Neuron (in vitro differentiated cells): ENCODE measurements around the gene BLID.

Experiments used
- H2AFZ ChIP-seq: one replicate; pipeline ENCODE4 v1.6.1; 2013; ENCODE audit warnings: low read depth, mild to moderate bottlenecking, inconsistent platforms, low read length, moderate library complexity
- H3K27me3 ChIP-seq: one replicate; pipeline ENCODE4 v1.6.1; 2013; ENCODE audit warnings: low read length; ENCODE audit not compliant: insufficient read depth
- H3K36me3 ChIP-seq: one replicate; pipeline ENCODE4 v1.6.1; 2013; ENCODE audit warnings: low read length; ENCODE audit not compliant: insufficient read depth
- H3K4me1 ChIP-seq: one replicate; pipeline ENCODE4 v1.6.1; 2013; ENCODE audit warnings: low read length; ENCODE audit not compliant: insufficient read depth
- H3K4me3 ChIP-seq: 2 replicates; pipeline ENCODE4 v1.5.1; 2013; ENCODE audit warnings: mild to moderate bottlenecking, low read length, moderate library complexity
- H3K9me3 ChIP-seq: one replicate; pipeline ENCODE4 v1.6.1; 2013; ENCODE audit warnings: low read length

The BLID gene

DNA sequence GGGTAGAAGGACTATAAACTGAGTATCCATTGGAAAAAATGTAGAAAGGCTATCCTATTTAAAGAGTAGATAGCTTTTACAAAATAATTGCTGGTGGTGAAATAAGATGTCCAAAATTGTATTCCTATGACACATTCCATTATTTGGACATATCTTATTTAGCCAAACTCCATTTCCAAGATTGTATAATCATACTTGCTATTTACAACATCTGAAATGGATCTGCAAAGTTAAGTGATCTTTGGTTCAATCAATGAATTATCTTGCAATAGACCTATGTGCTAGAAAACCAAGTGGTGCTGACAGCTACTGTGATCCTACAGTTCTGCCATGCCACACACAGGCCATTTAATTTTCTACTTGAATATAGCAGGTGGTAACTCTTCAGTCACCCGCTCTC lies 11.0 kb upstream of the BLID start:
- no peaks in the 10 kb centered on the region for H3K36me3 ChIP-seq
- H3K27me3 ChIP-seq = no peaks in the 10 kb centered on the region
- H2AFZ ChIP-seq = no peak overlapping the region
- H3K9me3 ChIP-seq = no peaks in the 10 kb centered on the region
- peaks cover 9% of the 10 kb centered on the region for H3K4me1 ChIP-seq
- H3K4me3 ChIP-seq = no peak overlapping the region

DNA sequence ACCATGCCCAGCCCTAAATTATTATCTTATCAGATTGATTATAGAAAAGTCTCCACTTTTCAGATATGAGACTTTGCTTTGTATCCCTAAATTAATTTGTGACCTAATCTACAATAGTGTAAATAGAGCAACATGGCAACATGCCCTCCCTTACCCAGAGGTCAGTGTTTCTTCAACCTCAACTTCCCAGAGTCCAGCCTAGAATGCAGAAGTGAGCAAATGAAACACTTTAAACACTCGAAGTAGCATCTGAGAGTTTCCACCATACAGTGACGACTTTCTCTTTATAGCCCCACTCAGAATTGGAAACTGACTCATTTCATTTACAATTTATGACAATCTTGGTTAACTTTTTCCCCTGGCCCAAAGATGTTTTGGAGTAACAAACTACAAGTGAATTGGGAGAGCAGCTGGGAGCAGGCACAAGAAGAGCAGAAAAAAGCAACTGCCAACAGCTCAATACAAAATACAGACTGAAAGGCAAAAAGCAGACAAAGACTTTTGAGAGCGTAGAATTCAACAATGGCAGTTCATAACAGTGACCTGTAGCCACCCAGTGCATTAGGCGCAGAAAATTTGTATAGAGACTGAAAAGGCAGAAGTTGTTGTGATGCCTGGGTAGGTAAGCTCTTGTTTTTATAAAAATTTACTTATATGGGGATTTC lies 10.1 kb upstream of the BLID start:
- H2AFZ ChIP-seq = no peak overlapping the region
- no peaks in the 10 kb centered on the region for H3K36me3 ChIP-seq
- H3K9me3 ChIP-seq = no peaks in the 10 kb centered on the region
- no peaks in the 10 kb centered on the region for H3K27me3 ChIP-seq
- peaks cover 9% of the 10 kb centered on the region for H3K4me1 ChIP-seq
- no peak overlapping the region for H3K4me3 ChIP-seq

DNA sequence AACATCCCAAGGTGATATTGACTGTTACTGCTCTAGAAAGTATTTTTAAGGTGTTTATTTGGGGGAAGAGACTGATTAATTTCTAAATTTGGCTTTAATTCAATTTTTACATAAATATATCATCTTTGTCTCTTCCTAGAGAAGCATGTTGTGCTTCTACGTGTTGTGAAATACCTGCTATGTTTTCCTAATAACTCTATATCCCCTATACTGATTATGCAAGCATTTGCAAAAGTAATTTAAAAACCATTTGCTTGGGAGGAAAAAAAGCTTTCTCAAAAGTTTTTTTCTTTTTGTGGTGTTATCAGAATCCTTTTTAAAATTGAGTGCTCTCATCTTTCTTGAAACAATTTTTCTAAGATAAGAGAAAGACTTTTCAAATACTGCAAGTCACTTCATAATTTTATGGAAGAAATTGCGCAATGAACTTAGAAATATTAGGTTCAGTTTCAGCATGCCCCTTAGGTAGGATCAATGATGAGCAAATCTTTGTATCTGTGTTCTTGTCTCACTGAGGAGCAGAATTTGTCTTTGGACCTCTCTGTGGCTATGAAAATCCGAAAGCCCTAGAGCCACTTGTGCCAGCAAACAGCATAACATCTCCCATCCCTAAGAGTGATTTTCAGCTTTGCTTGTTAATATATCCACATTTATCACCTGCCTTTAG lies 7.4 kb upstream of the BLID start:
- H3K27me3 ChIP-seq = no peaks in the 10 kb centered on the region
- H3K9me3 ChIP-seq = no peaks in the 10 kb centered on the region
- H2AFZ ChIP-seq = no peak overlapping the region
- H3K4me1 ChIP-seq = peaks cover 9% of the 10 kb centered on the region
- no peak overlapping the region for H3K4me3 ChIP-seq
- no peaks in the 10 kb centered on the region for H3K36me3 ChIP-seq

DNA sequence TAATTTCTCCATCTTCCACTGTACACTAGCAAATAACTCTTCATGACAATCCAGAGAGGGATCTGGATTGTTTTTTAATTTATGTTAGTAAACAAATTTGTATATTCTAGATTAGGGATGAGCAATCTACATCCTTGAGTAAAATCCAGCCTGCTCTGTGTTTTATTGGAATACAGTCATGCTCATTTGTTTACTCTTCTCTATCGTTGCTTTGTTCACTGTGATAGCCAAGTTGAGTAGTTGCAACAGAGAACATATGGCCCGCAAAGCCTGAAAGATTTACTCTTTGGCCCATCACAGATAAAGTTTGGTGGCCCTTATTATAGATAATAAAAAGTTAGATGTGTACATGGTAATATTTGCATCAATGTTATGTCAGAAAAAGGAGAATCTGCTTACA lies 6.2 kb upstream of the BLID start:
- no peaks in the 10 kb centered on the region for H3K27me3 ChIP-seq
- peaks cover 9% of the 10 kb centered on the region for H3K4me1 ChIP-seq
- no peaks in the 10 kb centered on the region for H3K36me3 ChIP-seq
- H3K4me3 ChIP-seq = no peak overlapping the region
- H2AFZ ChIP-seq = no peak overlapping the region
- no peaks in the 10 kb centered on the region for H3K9me3 ChIP-seq

DNA sequence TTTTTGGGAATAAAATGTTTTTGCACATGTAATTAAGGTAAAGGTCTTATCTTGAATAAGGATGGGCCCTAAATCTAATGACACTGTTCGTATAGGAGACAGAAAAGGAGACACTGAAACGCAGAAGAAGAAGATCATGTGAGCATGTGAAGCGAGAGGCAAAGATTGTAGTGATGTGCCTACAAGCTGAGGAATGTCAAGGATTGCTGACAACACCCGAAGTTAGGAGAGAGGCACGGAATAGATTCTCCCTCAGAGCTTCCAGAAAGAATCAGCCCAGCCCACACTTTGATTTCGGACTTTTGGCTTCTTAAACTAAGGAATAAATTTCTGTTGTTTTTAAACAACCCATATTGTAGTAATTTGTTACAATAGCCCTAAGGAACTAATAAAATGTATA lies 4.1 kb upstream of the BLID start:
- Histone ChIP-seq H3K27me3 (no peaks in the 10 kb centered on the region), H3K36me3 (no peaks in the 10 kb centered on the region), H3K4me1 (no peaks in the 10 kb centered on the region), H2AFZ (no peak overlapping the region), H3K4me3 (no peak overlapping the region), H3K9me3 (no peaks in the 10 kb centered on the region)

DNA sequence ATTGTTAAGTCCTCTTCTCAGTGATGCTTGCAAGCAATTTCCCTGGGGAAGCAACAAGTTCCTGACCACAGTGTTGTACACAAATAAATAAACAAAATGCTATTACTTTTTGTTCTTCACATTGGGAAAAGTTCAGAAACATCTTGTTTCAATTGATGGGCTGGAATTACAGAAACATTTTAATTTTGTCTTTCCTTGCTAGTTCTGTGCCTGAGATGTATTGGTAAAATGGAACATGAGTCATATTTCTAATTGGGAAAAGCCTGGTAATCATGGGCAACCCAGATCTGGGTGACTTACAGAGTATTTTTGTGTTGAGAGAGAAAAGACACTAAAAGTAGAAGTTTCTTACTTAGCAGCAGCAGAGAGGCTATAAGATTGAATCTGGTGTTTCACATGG lies 576 bp upstream of the BLID start:
- H3K9me3 ChIP-seq = no peaks in the 10 kb centered on the region
- no peak overlapping the region for H3K4me3 ChIP-seq
- H2AFZ ChIP-seq = no peak overlapping the region
- H3K36me3 ChIP-seq = no peaks in the 10 kb centered on the region
- no peaks in the 10 kb centered on the region for H3K4me1 ChIP-seq
- H3K27me3 ChIP-seq = no peaks in the 10 kb centered on the region

DNA sequence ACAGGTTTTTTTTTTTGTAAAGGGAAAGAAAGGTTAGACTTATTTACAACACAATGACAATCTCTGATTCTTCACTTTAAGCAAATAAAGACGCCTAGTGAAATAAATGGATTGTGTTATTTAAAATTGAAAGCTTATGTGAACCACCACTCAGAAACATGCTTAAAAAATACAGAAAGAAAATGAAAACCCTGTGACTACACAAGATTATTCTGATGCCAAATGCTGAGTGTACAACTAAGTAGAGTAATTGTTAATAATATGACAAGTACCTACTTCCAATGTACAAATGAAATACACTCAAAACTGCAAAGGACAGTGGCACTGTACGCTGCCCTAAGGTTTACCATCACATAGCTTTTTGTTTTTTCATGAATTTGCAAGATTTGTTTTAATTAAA lies 1.0 kb downstream of the BLID start:
- Histone ChIP-seq H3K4me1 (no peaks in the 10 kb centered on the region), H3K36me3 (no peaks in the 10 kb centered on the region), H3K4me3 (no peak overlapping the region)

DNA sequence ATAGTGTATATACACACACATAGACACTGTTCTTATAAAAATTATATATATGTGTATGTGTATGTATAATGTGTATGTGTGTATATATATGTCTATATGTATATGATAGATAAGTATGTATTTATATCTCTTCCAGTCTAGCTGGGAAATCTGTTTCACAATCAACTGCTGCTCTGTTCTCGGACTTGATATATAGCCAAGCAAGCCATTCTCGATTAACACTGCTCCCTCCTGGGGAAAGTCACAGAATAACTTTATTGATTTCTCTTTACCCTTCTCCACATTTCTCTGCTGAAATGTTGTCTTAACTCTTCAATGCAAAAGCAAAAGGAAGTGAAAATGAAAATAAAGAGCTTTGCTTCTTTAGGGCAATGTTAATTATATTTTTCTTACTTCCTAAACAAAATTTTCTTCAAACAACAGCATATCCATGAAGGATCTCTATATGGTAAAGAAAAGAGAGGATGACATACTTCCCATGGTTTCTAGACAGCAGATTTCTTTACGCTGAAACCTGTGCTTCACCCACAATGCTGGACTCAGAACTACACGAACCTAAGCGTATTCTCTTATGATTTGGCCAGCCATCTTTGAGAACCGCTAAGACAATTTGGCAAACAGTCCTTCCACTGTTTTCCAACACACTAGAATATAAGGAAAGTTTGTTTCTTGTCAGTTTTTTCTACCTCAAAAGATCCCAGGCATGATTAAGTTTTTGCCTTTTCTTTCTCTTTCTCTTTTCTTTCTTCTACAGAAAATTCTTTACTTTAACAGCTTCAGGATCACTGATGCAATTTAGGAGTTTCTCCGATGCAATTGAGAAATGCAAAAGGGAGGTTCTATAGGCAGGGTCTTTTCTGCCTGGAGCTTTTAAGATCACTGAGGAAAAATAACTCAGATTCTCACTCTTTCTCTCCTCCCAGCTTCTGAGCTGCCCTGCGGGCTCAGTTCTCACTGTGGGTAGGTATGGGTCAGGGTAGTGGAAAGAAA lies 1.9 kb downstream of the BLID start:
- Histone ChIP-seq H3K36me3 (no peaks in the 10 kb centered on the region), H3K4me3 (no peak overlapping the region), H2AFZ (no peak overlapping the region), H3K4me1 (no peaks in the 10 kb centered on the region), H3K9me3 (no peaks in the 10 kb centered on the region), H3K27me3 (no peaks in the 10 kb centered on the region)

More for the DNA sequence above, 1.0 kb downstream of the BLID start:
- Histone ChIP-seq H2AFZ (no peak overlapping the region), H3K9me3 (no peaks in the 10 kb centered on the region), H3K27me3 (no peaks in the 10 kb centered on the region)

DNA sequence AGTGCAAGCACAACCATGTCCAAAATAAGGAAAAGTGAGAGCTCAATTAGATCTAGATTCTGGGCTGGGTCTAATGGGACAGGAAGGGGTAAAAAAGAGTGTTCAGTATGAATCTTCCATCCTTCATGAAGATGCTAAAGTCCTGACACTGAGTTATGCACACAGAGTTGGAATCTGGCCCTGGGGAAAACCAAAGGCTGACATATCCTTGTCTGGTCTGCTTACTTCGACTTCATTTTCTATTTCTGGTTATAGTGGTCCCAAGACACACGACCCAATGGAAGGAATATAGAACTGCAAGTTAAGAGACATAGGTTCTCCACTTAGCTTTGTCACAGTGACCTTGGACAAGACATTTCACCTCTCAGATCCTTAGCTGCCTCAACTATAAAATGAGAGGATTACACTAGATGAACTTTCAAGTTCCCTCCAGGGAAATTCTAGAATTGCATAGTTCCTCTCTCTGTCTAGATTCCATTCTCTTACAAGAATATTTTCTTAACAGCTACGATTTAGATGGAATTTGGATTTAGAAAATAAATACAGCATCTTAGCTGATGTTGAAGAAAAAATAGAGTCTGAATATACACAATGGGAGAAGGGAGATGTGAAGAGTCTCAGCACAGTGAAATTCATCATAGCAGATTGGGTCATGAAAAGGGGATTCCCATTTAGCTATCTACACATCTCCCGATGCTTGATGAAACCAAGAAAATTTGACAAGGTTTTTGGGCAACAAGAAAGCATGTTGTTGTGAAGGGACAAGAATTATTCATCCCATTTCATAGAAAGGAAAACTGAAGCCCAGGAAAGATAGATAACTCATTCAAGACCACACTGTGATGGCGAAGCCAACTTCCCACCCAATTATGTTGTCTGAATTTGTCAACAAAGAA lies 3.3 kb downstream of the BLID start:
- Histone ChIP-seq H2AFZ (no peak overlapping the region), H3K27me3 (no peaks in the 10 kb centered on the region), H3K36me3 (no peaks in the 10 kb centered on the region), H3K9me3 (no peaks in the 10 kb centered on the region), H3K4me3 (no peak overlapping the region), H3K4me1 (no peaks in the 10 kb centered on the region)

DNA sequence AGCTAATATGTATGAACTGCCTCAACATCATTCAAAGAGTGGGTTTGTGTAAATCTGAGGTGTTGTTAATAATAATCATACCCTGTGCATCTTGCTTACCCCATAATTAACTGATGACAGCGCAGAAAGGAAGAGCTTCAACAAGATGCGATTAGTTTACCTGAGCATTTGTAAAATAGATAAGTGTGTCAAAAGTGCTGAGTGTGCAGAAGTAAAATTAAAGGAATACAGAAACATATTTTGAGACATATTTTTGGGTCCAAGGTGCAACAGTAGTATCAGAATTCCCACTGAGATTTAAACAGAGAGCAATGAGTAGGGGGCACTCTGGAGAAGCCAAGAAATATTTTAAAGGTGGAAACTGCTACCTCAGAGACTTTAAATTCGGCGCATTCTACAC lies 6.1 kb downstream of the BLID start:
- Histone ChIP-seq H3K9me3 (no peaks in the 10 kb centered on the region), H3K4me3 (no peak overlapping the region), H2AFZ (no peak overlapping the region), H3K4me1 (peaks cover 4% of the 10 kb centered on the region), H3K36me3 (no peaks in the 10 kb centered on the region), H3K27me3 (no peaks in the 10 kb centered on the region)

DNA sequence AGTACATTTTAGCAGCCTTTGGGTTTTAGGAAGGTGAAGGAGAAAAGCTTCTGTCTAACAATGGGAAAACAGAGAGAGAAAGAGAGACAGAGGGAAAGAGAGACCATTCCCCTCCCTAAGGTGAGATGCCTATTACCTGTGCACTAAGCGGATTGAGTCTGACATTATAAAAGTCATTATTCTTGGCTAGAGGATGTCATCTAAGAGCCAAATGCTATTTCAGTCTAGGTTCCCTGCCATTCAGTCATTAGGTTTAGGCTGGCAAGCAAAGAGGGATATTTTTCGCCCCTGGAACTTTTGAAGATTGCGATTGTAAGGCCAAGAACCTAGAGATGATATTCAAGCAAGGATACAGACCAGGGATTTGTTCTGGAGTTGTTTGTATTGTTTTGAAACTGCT lies 7.2 kb downstream of the BLID start:
- Histone ChIP-seq H3K36me3 (no peaks in the 10 kb centered on the region), H3K4me1 (peaks cover 5% of the 10 kb centered on the region), H3K27me3 (no peaks in the 10 kb centered on the region), H3K4me3 (no peak overlapping the region), H2AFZ (no peak overlapping the region), H3K9me3 (no peaks in the 10 kb centered on the region)

DNA sequence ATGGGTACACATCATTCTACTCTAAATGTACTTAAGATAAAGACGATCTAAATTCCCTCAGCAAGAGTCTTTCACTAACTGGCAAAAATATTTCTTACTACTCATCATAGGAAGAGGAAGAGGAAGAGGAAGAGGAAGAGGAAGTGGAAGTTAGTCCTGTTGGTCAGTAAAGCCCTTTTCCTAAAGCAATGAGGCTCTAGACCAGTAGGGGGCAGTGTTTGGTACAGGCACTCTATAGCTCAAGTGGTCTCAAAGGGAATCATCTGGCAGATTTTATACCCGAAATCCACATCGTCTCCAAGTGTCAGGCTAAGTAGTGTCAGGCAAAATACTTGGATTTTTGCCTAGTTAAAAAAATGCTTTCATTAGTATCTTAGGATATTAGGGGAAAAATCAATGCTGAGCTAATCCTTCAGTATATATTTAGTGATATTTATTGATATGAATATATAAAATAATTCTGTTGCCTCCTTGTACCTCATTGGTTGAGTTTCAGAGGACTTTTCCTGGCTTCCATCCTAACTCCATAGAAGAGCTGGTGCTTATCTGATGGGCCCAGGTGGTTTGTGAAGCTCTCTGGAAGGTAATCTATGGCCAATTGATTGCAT lies 7.7 kb downstream of the BLID start:
- Histone ChIP-seq H3K27me3 (no peaks in the 10 kb centered on the region), H3K9me3 (no peaks in the 10 kb centered on the region), H2AFZ (no peak overlapping the region), H3K4me1 (peaks cover 5% of the 10 kb centered on the region), H3K36me3 (no peaks in the 10 kb centered on the region), H3K4me3 (no peak overlapping the region)
